Nephron progenitor cell (in vitro differentiated cells): ENCODE measurements around the gene CCDC85C.

Source experiments
- DNase-seq: peaks from one replicate; pipeline ENCODE4 v3.0.0; 2021
- H3K27ac Mint-ChIP-seq: 2 replicates; pipeline ENCODE4 v1.8.0; 2021; ENCODE audit warnings: mild to moderate bottlenecking, moderate library complexity, mixed read lengths
- H3K27me3 Mint-ChIP-seq: 2 replicates; pipeline ENCODE4 v1.8.0; 2021; ENCODE audit warnings: mild to moderate bottlenecking, low read depth, mixed read lengths; ENCODE audit not compliant: poor library complexity
- H3K36me3 Mint-ChIP-seq: 2 replicates; pipeline ENCODE4 v1.8.0; 2021; ENCODE audit warnings: low read depth, mixed read lengths
- H3K4me1 Mint-ChIP-seq: 2 replicates; pipeline ENCODE4 v1.8.0; 2021; ENCODE audit warnings: mixed read lengths
- H3K4me3 Mint-ChIP-seq: 2 replicates; pipeline ENCODE4 v1.8.0; 2021; ENCODE audit warnings: mild to moderate bottlenecking, moderate library complexity, mixed read lengths
- H3K9me3 Mint-ChIP-seq: 2 replicates; pipeline ENCODE4 v1.8.0; 2021; ENCODE audit warnings: mild to moderate bottlenecking, moderate library complexity, mixed read lengths
- TF ChIP-seq, protein P1 (sequence below): fragments of 200-600 bp; sonication (generic); IDR thresholded peaks from 2 replicates; pipeline ENCODE4 v1.5.0; 2021; ENCODE audit warnings: antibody characterized with exemption

CCDC85C gene

DNA sequence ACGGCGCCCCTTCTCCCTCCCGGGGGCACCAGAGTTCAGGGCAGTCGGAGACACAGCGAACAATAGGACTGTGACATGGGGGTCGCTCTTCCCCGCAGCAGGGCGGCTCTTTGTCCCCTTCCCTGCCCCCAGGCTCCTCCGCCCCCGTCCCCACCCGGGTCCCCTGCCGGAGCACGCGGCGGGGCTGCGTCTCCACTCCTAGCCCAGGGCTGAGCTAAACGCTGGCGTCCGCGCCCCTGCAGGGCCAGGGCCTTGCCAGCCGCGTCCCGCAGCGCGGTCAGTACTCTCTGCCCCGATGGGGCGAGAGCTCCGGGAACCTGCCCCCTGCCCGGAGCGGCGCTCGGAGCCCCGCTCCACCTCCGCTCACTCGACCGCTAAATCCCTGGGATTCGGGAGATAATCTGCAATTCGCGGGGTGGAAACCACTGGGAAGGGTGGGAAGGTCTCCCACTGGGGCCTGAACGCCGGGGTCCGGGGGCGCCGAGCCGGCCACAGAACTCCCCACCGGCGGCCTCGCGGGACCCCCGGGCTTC lies 825 bp upstream of the CCDC85C start:
- H3K27me3 Mint-ChIP-seq: peaks cover 16% of the 10 kb centered on the region
- peak; percentile 70 for DNase-seq
- no peaks in the 10 kb centered on the region for H3K9me3 Mint-ChIP-seq
- H3K27ac Mint-ChIP-seq: peak overlapping the region; percentile 95
- TF ChIP-seq, protein P1, sequence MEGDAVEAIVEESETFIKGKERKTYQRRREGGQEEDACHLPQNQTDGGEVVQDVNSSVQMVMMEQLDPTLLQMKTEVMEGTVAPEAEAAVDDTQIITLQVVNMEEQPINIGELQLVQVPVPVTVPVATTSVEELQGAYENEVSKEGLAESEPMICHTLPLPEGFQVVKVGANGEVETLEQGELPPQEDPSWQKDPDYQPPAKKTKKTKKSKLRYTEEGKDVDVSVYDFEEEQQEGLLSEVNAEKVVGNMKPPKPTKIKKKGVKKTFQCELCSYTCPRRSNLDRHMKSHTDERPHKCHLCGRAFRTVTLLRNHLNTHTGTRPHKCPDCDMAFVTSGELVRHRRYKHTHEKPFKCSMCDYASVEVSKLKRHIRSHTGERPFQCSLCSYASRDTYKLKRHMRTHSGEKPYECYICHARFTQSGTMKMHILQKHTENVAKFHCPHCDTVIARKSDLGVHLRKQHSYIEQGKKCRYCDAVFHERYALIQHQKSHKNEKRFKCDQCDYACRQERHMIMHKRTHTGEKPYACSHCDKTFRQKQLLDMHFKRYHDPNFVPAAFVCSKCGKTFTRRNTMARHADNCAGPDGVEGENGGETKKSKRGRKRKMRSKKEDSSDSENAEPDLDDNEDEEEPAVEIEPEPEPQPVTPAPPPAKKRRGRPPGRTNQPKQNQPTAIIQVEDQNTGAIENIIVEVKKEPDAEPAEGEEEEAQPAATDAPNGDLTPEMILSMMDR: no peak
- H3K36me3 Mint-ChIP-seq: no peaks in the 10 kb centered on the region
- peak overlapping the region; percentile 85 for H3K4me3 Mint-ChIP-seq
- H3K4me1 Mint-ChIP-seq: peaks cover 55% of the 10 kb centered on the region

GRCh38 chr14:99604278-99604765 lies 315 bp upstream of the CCDC85C start:
- DNase-seq: peak; percentile 98
- TF ChIP-seq, protein P1: no peak
- peaks cover 16% of the 10 kb centered on the region for H3K27me3 Mint-ChIP-seq
- H3K36me3 Mint-ChIP-seq: no peaks in the 10 kb centered on the region
- peaks cover 53% of the 10 kb centered on the region for H3K4me1 Mint-ChIP-seq
- H3K4me3 Mint-ChIP-seq: peak overlapping the region; percentile 85
- peak overlapping the region; percentile 95 for H3K27ac Mint-ChIP-seq
- no peaks in the 10 kb centered on the region for H3K9me3 Mint-ChIP-seq

GRCh38 chr14:99602788-99603415 lies 1.1 kb downstream of the CCDC85C start:
- H3K27ac Mint-ChIP-seq: peak overlapping the region; percentile 29
- H3K9me3 Mint-ChIP-seq: no peaks in the 10 kb centered on the region
- peaks cover 16% of the 10 kb centered on the region for H3K27me3 Mint-ChIP-seq
- TF ChIP-seq, protein P1: no peak
- no peaks in the 10 kb centered on the region for H3K36me3 Mint-ChIP-seq
- DNase-seq: peak; percentile 37
- H3K4me1 Mint-ChIP-seq: peaks cover 67% of the 10 kb centered on the region
- H3K4me3 Mint-ChIP-seq: peak overlapping the region; percentile 85

DNA sequence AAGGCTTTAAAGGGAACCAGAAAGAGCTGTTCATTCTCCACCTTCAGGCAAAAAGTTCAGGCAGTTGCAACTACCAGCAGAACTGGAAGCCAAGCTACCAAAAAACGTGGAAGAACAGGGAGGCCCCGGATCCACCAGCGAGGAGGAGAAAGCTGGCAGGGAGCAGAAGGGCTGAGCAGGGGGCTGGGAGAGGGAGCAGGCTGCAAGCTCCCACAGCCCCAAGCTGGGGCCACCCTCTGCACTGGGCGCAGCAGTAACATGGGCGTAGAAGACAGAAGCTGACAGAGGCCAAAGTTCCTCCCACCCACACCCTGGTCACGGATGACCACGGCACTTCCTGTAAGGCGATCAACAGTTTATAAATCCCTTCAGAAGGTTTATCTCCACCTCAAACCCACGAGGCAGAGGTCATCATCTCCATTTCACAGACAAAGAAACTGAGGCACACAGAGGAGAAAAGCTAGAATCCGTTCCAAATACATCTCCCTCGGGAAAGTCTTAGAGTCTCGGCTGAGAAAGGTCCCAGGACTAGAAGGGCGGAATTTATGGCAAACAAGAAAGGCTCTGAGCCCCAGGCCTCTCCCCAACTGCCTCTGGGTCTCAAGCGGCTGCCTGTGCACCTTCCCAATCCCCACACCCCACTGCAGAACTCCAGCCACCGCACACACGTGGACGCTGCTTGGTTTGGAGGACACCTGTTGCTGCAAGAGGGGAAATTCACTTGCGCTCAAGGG lies 1.8 kb downstream of the CCDC85C start:
- peaks cover 73% of the 10 kb centered on the region for H3K4me1 Mint-ChIP-seq
- H3K36me3 Mint-ChIP-seq: no peaks in the 10 kb centered on the region
- TF ChIP-seq, protein P1: no peak
- peak; percentile 28 for DNase-seq
- peak overlapping the region; percentile 68 for H3K27ac Mint-ChIP-seq
- H3K9me3 Mint-ChIP-seq: no peaks in the 10 kb centered on the region
- peak overlapping the region; percentile 85 for H3K4me3 Mint-ChIP-seq
- H3K27me3 Mint-ChIP-seq: peaks cover 16% of the 10 kb centered on the region

GRCh38 chr14:99601361-99601831 lies 2.6 kb downstream of the CCDC85C start:
- H3K4me3 Mint-ChIP-seq: peak overlapping the region; percentile 85
- H3K4me1 Mint-ChIP-seq: peaks cover 74% of the 10 kb centered on the region
- no peaks in the 10 kb centered on the region for H3K9me3 Mint-ChIP-seq
- DNase-seq: no peak
- H3K27ac Mint-ChIP-seq: peak overlapping the region; percentile 39
- TF ChIP-seq, protein P1: no peak
- H3K27me3 Mint-ChIP-seq: peaks cover 16% of the 10 kb centered on the region
- no peaks in the 10 kb centered on the region for H3K36me3 Mint-ChIP-seq
